AG04450 (cell line): ENCODE results near the gene CDH13. TPM values are rescaled to one million over a fixed set of nuclear protein-coding genes. Genes with fewer than 3 reads are reported as not detected.
A peak's percentile ranks its signal among the peaks of the same experiment; 100 is the strongest.

Experiments
- CTCF ChIA-PET: fragments of 300-600, 350-600 bp; formaldehyde crosslinking; extraction: SDS; loops from one replicate; lab custom pipeline; 2022; ENCODE audit warnings: antibody characterized with exemption, inconsistent platforms; lab: Charles Lee
- POLR2A ChIA-PET: fragments of 350-600 bp; formaldehyde crosslinking; extraction: SDS; loops from one replicate; lab custom pipeline; 2021; ENCODE audit warnings: antibody characterized with exemption, inconsistent platforms; lab: Yijun Ruan, JAX
- DNase-seq: peaks from one replicate; pipeline ENCODE4 v3.0.0-alpha.2; 2011; ENCODE audit warnings: low read depth, low spot score
- H3K27ac ChIP-seq: one replicate; pipeline ENCODE4 v1.5.1; 2012; ENCODE audit warnings: low read depth, low read length, control low read depth
- H3K27me3 ChIP-seq: one replicate; pipeline ENCODE4 v1.6.0; 2012; ENCODE audit warnings: low read length; ENCODE audit not compliant: control insufficient read depth, insufficient read depth
- H3K4me3 ChIP-seq: 2 replicates; pipeline ENCODE4 v1.5.1; 2011; ENCODE audit warnings: mild to moderate bottlenecking, low read depth, low read length, control low read depth
- H3K9me3 ChIP-seq: 2 replicates; pipeline ENCODE4 v1.5.1; 2012; ENCODE audit warnings: low read length; ENCODE audit not compliant: control insufficient read depth, insufficient read depth
- CTCF ChIP-seq: IDR thresholded peaks from 2 replicates; pipeline ENCODE4 v1.5.1; 2011; ENCODE audit warnings: low read depth, low read length, control low read depth, inconsistent platforms
- polyA plus RNA-seq: library from polyadenylated mRNA; depleted of rRNA; stranded (reverse); fragments of >200 nt; gene quantifications from 2 replicates; pipeline ENCODE4 v1.2.3, GENCODE V29; 2011

Gene CDH13
- polyA plus RNA-seq, 1 experiment: 55.0 TPM

- DNase-seq: no peak
- CTCF ChIA-PET: no interaction called here
- Histone ChIP-seq H3K27me3 (no peaks in the 10 kb centered on the region), H3K4me3 (no peak overlapping the region), H3K9me3 (peaks cover 3% of the 10 kb centered on the region; the same call in 1 of the 2 replicates), H3K27ac (no peak overlapping the region)
- POLR2A ChIA-PET: no interaction called here
- TF ChIP-seq CTCF: no peak
Measured at GRCh38 chr16:83517398-83517797, 890.6 kb downstream of the CDH13 start.

GRCh38 chr16:83520596-83520995 lies 893.8 kb downstream of the CDH13 start:
- no peak for TF ChIP-seq CTCF
- DNase-seq: no peak
- Histone ChIP-seq H3K27me3 (no peaks in the 10 kb centered on the region), H3K9me3 (peaks cover 3% of the 10 kb centered on the region; the same call in 1 of the 2 replicates), H3K4me3 (no peak overlapping the region), H3K27ac (no peak overlapping the region)
- ChIA-PET CTCF (no interaction called here), POLR2A (no interaction called here)

GRCh38 chr16:83530293-83530692 lies 903.5 kb downstream of the CDH13 start:
- Histone ChIP-seq H3K27me3 (no peaks in the 10 kb centered on the region), H3K9me3 (no peaks in the 10 kb centered on the region), H3K27ac (peak overlapping the region; percentile 31), H3K4me3 (no peak overlapping the region)
- no peak for DNase-seq
- CTCF ChIA-PET: no interaction called here
- no peak for TF ChIP-seq CTCF
- POLR2A ChIA-PET: no interaction called here

GRCh38 chr16:83532634-83533033 lies 905.9 kb downstream of the CDH13 start:
- Histone ChIP-seq H3K4me3 (no peak overlapping the region), H3K9me3 (no peaks in the 10 kb centered on the region), H3K27ac (no peak overlapping the region), H3K27me3 (no peaks in the 10 kb centered on the region)
- DNase-seq: no peak
- CTCF ChIA-PET: no interaction called here
- TF ChIP-seq CTCF: no peak
- POLR2A ChIA-PET: no interaction called here

- Histone ChIP-seq H3K27me3 (no peaks in the 10 kb centered on the region), H3K27ac (no peak overlapping the region), H3K4me3 (no peak overlapping the region), H3K9me3 (no peaks in the 10 kb centered on the region)
- ChIA-PET POLR2A (no interaction called here), CTCF (no interaction called here)
- DNase-seq: no peak
- TF ChIP-seq CTCF: no peak
Measured at GRCh38 chr16:83533193-83533592, 906.4 kb downstream of the CDH13 start.
